Panc1 (cell line): ENCODE results near the gene CFAP43. TPM values are rescaled to one million over a fixed set of nuclear protein-coding genes. Genes with fewer than 3 reads are reported as not detected.

Source experiments
- ATAC-seq: fragments of 200-7000 bp; cut with Tn5 transposase; 2 replicates; pipeline ENCODE4 v1.9.1; 2020; ENCODE audit warnings: mild to moderate bottlenecking, moderate library complexity
- BruUV-seq: library from RNA; stranded (reverse); fragments of 400-500 nt; replicated peaks from 2 replicates; lab custom pipeline; 2021; lab: Mats Ljungman, UMichigan
- CTCF ChIA-PET: fragments of 300-600 bp; sonication (Branson Sonifier 250); formaldehyde crosslinking; loops from one replicate; lab custom pipeline; 2022; ENCODE audit warnings: antibody characterized with exemption; lab: Charles Lee
- POLR2A ChIA-PET: fragments of 300-600 bp; sonication (Branson Sonifier 250); formaldehyde crosslinking; loops from one replicate; lab custom pipeline; 2022; ENCODE audit warnings: antibody characterized with exemption; lab: Charles Lee
- DNase-seq: peaks from one replicate; pipeline ENCODE4 v3.0.0-alpha.2; 2010; ENCODE audit warnings: low read depth, low spot score
- H3K27ac ChIP-seq: 2 replicates; pipeline ENCODE4 v1.5.1; 2011; ENCODE audit warnings: mild to moderate bottlenecking, low read length, inconsistent platforms
- H3K27me3 ChIP-seq: fragments of 200-500 bp; sonication (Bioruptor generic); 2 replicates; pipeline ENCODE4 v1.6.0; 2014; ENCODE audit warnings: low read length, inconsistent platforms; ENCODE audit not compliant: control insufficient read depth, insufficient read depth
- H3K36me3 ChIP-seq: fragments of 200-500 bp; sonication (Bioruptor generic); 2 replicates; pipeline ENCODE4 v1.5.1; 2014; ENCODE audit warnings: inconsistent platforms, mild to moderate bottlenecking, low read length, moderate library complexity; ENCODE audit not compliant: control insufficient read depth, insufficient read depth
- H3K4me1 ChIP-seq: 2 replicates; pipeline ENCODE4 v1.5.1; 2011; ENCODE audit warnings: inconsistent platforms, mild to moderate bottlenecking, low read length, moderate library complexity; ENCODE audit not compliant: control insufficient read depth, insufficient read depth
- H3K4me3 ChIP-seq, 2 experiments: 2 replicates each; pipeline ENCODE4 v1.5.1; 2011 to 2012; ENCODE audit warnings: low read depth in 2 of 2, low read length in 2 of 2, mild to moderate bottlenecking in 2 of 2, inconsistent platforms in 1 of 2, moderate library complexity in 1 of 2
- H3K9me3 ChIP-seq: fragments of 200-500 bp; sonication (Bioruptor generic); 2 replicates; pipeline ENCODE4 v1.5.1; 2014; ENCODE audit warnings: low read depth, mild to moderate bottlenecking, inconsistent platforms, low read length, moderate library complexity; ENCODE audit not compliant: control insufficient read depth, insufficient read depth
- POLR2AphosphoS5 ChIP-seq: IDR thresholded peaks from 2 replicates; pipeline ENCODE4 v1.6.1; 2012; ENCODE audit warnings: mild to moderate bottlenecking, low read depth, low read length, moderate library complexity
- REST ChIP-seq, 2 experiments: IDR thresholded peaks; 2 replicates each; pipeline ENCODE4 v1.6.1; 2011 to 2012; ENCODE audit warnings: low read depth in 2 of 2, control low read depth in 1 of 2, low read length in 1 of 2, mild to moderate bottlenecking in 1 of 2, moderate library complexity in 1 of 2; ENCODE audit not compliant: insufficient read depth in 1 of 2
- SIN3A ChIP-seq: IDR thresholded peaks from 2 replicates; pipeline ENCODE4 v1.6.1; 2012; ENCODE audit warnings: low read depth, mild to moderate bottlenecking, low read length, moderate library complexity, borderline replicate concordance; ENCODE audit not compliant: insufficient read depth
- TCF7L2 ChIP-seq: IDR thresholded peaks from 2 replicates; pipeline ENCODE4 v1.6.1; 2011; ENCODE audit warnings: mild to moderate bottlenecking, low read depth, low read length, inconsistent platforms
- in situ Hi-C: cut with HindIII; loops from 2 replicates; pipeline ENCODE4 v1.10.0; 2016; ENCODE audit warnings: low sequenced_read_pairs, low pct_unique_long_range_greater_than_20kb
- intact Hi-C: fragments of 100-400 bp; cut with micrococcal nuclease; formaldehyde crosslinking; loops from one replicate; pipeline ENCODE4 v1.10.0; 2022; ENCODE audit not compliant: unreplicated experiment
- total RNA-seq: library from RNA; stranded (reverse); gene quantifications from one replicate; pipeline ENCODE4 v1.2.1, GENCODE V29; 2021; ENCODE audit not compliant: unreplicated experiment
- TF ChIP-seq, protein P1 (sequence below): fragments of 450-650 bp; IDR thresholded peaks from 2 replicates; pipeline ENCODE4 v1.5.1; 2017; ENCODE audit warnings: mild to moderate bottlenecking

CFAP43 gene
- total RNA-seq, 1 experiment from 2014 or later = 0.21 TPM

- Histone ChIP-seq H3K4me1 (no peaks in the 10 kb centered on the region), H3K36me3 (no peaks in the 10 kb centered on the region), H3K27me3 (peaks cover 9% of the 10 kb centered on the region; the same call in 1 of the 2 replicates), H3K27ac (no peak overlapping the region), H3K4me3 (no peak overlapping the region), H3K9me3 (no peaks in the 10 kb centered on the region)
- POLR2A ChIA-PET = no interaction called here
- no TSS peak for BruUV-seq
- no peak for ATAC-seq
- intact Hi-C loops (no loop called here), in situ Hi-C loops (no loop called here)
- TF ChIP-seq, protein P1, sequence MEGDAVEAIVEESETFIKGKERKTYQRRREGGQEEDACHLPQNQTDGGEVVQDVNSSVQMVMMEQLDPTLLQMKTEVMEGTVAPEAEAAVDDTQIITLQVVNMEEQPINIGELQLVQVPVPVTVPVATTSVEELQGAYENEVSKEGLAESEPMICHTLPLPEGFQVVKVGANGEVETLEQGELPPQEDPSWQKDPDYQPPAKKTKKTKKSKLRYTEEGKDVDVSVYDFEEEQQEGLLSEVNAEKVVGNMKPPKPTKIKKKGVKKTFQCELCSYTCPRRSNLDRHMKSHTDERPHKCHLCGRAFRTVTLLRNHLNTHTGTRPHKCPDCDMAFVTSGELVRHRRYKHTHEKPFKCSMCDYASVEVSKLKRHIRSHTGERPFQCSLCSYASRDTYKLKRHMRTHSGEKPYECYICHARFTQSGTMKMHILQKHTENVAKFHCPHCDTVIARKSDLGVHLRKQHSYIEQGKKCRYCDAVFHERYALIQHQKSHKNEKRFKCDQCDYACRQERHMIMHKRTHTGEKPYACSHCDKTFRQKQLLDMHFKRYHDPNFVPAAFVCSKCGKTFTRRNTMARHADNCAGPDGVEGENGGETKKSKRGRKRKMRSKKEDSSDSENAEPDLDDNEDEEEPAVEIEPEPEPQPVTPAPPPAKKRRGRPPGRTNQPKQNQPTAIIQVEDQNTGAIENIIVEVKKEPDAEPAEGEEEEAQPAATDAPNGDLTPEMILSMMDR = no peak
- TF ChIP-seq POLR2AphosphoS5 (no peak), TCF7L2 (no peak), REST (IDR thresholded peaks at IDR 0.05; ENCODE audit: insufficient read depth in 1 of 2, low read depth in 2 of 2, low read length in 1 of 2) (no peak), SIN3A (no peak)
- no peak for DNase-seq
- CTCF ChIA-PET = no interaction called here
These were observed 11.6 kb downstream of the CFAP43 start for GRCh38 chr10:104220522-104220921.

GRCh38 chr10:104218751-104219150, 13.4 kb downstream of the CFAP43 start:
- no peak for DNase-seq
- ChIA-PET POLR2A (no interaction called here), CTCF (no interaction called here)
- H3K27me3 ChIP-seq = peaks cover 11% of the 10 kb centered on the region; the same call in 1 of the 2 replicates
- ATAC-seq = no peak
- no TSS peak for BruUV-seq
- in situ Hi-C loops = no loop called here
- TF ChIP-seq, protein P1 = no peak
- TF ChIP-seq REST (IDR thresholded peaks at IDR 0.05; ENCODE audit: insufficient read depth in 1 of 2, low read depth in 2 of 2, low read length in 1 of 2) = no peak
- TF ChIP-seq SIN3A = no peak
- TF ChIP-seq POLR2AphosphoS5 = no peak
- TF ChIP-seq TCF7L2 = no peak
- no peaks in the 10 kb centered on the region for H3K9me3 ChIP-seq
- intact Hi-C loops = no loop called here
- no peak overlapping the region for H3K4me3 ChIP-seq
- H3K4me1 ChIP-seq = no peaks in the 10 kb centered on the region
- no peaks in the 10 kb centered on the region for H3K36me3 ChIP-seq
- H3K27ac ChIP-seq = no peak overlapping the region
